ENCODE results near the gene RELCH. TPM values are rescaled to one million over a fixed set of nuclear protein-coding genes. Genes with fewer than 3 reads are reported as not detected.

RELCH gene
- total RNA-seq, 2 donors from 2014 or later: 21.5 to 26.6 TPM

DNA sequence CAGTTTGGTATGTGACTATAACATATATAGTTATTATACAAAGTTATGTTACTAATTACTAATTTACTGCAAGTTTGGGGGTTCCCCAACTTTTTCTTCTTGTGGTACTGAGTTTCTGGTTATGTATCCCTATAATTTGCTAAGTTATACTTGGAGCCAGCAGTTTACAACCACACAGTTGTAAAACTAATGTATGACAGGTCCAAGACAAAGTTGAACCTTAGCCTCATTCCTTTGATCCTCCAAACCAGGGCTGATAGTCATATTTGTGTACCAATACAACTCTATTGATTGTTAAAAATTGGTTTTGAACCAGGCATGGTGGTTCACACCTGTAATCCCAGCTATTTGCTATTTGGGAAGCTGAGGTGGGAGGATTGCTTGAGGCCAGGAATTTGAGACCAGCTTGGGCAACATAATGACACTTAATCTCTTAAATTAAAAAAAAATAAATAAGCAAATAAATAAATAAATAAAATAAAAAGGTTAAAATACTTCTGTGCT lies 24.3 kb downstream of the RELCH start:
- Mint-ChIP-seq H3K9me3 (peaks cover 0 to 4% of the 10 kb centered on the region in 2 donors), H3K36me3 (peaks cover 5 to 24% of the 10 kb centered on the region in 2 donors), H3K27ac (no peak overlapping the region)
- no peak for ATAC-seq
- no peak for DNase-seq (ENCODE audit: low spot score in 2 of 2)

DNA sequence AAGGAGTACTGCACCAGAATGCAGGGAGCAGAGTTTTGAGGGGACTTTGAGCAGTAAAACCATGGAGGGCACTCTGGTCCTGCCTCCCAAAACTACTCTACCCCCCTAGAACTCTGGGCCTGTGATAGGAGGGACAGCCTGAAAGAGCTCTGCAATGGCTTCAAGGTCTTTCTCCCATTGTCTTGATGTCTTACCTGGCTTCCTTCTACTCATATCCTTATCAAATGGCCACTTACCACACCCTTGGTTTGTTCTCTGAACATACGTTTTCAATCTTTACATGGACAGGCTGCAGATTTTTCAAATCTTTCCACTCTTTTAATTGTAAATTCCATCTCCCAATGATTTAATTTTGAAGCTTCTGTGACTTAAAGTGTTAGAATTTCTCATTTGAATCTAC lies 27.7 kb downstream of the RELCH start:
- peaks cover 5 to 34% of the 10 kb centered on the region in 2 donors for H3K36me3 Mint-ChIP-seq
- no peak overlapping the region for H3K27ac Mint-ChIP-seq
- H3K9me3 Mint-ChIP-seq: peaks cover 0 to 4% of the 10 kb centered on the region in 2 donors
- no peak for ATAC-seq
- no peak for DNase-seq (ENCODE audit: low spot score in 2 of 2)

GRCh38 chr18:62224229-62224628 lies 37.2 kb downstream of the RELCH start:
- ATAC-seq (no peak), DNase-seq (ENCODE audit: low spot score in 2 of 2) (no peak)
- Mint-ChIP-seq H3K9me3 (peaks cover 0 to 5% of the 10 kb centered on the region in 2 donors), H3K27ac (no peak overlapping the region), H3K36me3 (peaks cover 12 to 34% of the 10 kb centered on the region in 2 donors)

DNA sequence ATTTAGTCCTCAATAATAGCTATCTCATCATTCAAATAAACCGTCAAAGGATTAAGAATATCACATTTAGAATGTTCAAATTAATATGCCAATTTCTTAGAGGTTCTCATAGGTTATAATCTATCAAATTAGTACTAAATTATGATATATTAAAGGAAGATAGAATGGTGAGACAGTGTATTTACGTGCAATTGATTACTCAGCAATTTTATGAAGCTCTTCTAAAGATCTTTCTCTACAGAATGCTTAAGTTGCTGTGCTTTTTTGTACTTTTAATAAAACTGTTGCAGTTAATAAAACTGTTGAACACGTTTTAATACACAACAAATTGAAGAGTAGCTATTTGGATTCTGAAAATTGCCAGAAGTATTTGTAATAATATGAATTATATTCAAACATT lies 39.0 kb downstream of the RELCH start:
- Mint-ChIP-seq H3K36me3 (peaks cover 12 to 34% of the 10 kb centered on the region in 2 donors), H3K9me3 (peaks cover 0 to 5% of the 10 kb centered on the region in 2 donors), H3K27ac (no peak overlapping the region)
- DNase-seq (ENCODE audit: low spot score in 2 of 2): no peak
- ATAC-seq: no peak

GRCh38 chr18:62236252-62236651 lies 49.2 kb downstream of the RELCH start:
- DNase-seq (ENCODE audit: low spot score in 2 of 2): no peak
- peaks cover 15 to 18% of the 10 kb centered on the region in 2 donors for H3K36me3 Mint-ChIP-seq
- no peak for ATAC-seq
- no peaks in the 10 kb centered on the region for H3K9me3 Mint-ChIP-seq
- no peak overlapping the region for H3K27ac Mint-ChIP-seq

DNA sequence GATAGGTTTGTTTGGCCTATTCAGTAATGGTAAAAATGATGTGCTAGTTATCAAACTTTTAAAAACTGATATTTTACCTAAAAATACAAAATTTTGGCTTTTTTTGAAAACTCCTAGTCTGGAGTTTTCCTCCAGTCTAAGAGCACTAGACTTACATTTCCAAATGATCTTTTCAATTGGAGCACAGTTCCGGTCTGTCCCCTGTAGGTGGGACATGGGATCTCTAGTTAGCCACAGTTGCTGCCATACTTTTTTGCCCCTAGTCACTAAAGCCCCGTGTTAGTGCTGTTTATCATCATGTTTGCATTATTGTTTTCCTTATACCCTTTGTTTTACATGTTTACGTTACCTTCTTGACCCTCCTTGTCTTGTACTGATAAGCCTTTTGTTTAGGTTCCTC lies 52.4 kb downstream of the RELCH start:
- no peak for ATAC-seq

DNA sequence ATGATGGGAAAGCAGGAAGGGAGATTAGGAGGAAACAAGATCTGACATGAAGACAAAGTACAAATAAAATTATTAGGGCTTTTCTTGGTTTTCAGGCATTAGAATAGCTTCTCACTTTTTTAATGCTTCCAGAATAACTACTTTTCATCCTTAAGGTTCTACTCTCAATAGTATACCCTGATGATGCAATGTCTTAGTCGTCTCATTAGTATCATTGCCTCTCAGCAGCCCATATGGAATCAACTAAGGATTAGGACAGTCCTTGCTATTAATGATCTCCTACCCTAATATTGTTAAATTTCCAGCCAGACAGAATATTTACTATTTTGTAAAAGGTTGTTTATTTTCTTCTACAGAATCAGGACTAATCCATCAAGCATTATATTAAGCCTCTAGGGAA lies 55.9 kb downstream of the RELCH start:
- H3K36me3 Mint-ChIP-seq: peaks cover 0 to 6% of the 10 kb centered on the region in 2 donors
- H3K9me3 Mint-ChIP-seq: no peaks in the 10 kb centered on the region
- ATAC-seq (no peak), DNase-seq (ENCODE audit: low spot score in 2 of 2) (no peak)
- no peak overlapping the region for H3K27ac Mint-ChIP-seq

More for the DNA sequence above, 52.4 kb downstream of the RELCH start:
- no peaks in the 10 kb centered on the region for H3K9me3 Mint-ChIP-seq
- H3K27ac Mint-ChIP-seq: no peak overlapping the region
- no peak for DNase-seq (ENCODE audit: low spot score in 2 of 2)
- H3K36me3 Mint-ChIP-seq: peaks cover 9 to 15% of the 10 kb centered on the region in 2 donors

- Mint-ChIP-seq H3K27ac (no peak overlapping the region), H3K9me3 (no peaks in the 10 kb centered on the region), H3K36me3 (no peaks in the 10 kb centered on the region)
- no peak for ATAC-seq
- no peak for DNase-seq (ENCODE audit: low spot score in 2 of 2)
Measured at GRCh38 chr18:62245177-62245576, 58.1 kb downstream of the RELCH start.

GRCh38 chr18:62245699-62246098 lies 58.6 kb downstream of the RELCH start:
- ATAC-seq (no peak), DNase-seq (ENCODE audit: low spot score in 2 of 2) (no peak)
- Mint-ChIP-seq H3K27ac (no peak overlapping the region), H3K36me3 (no peaks in the 10 kb centered on the region), H3K9me3 (no peaks in the 10 kb centered on the region)

DNA sequence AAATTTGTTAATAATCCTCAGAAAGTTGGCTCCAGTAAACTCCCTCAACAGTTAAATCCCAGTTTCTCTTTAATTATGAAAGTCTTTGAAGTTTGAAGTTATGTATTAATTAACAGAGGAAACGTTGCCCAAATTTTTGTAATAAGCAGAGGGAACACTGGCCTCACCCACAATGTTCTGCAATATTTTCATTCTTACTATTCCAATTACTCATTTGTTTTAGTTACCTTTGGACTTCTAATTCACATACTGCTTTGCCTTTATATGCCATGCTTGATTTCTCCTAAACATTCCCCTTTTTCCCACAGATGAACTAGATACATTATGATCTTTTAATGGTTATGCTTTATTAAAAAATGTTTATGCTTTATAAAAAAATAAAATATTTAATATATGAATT lies 61.3 kb downstream of the RELCH start:
- Mint-ChIP-seq H3K9me3 (no peaks in the 10 kb centered on the region), H3K36me3 (no peaks in the 10 kb centered on the region), H3K27ac (no peak overlapping the region)
- ATAC-seq (no peak), DNase-seq (ENCODE audit: low spot score in 2 of 2) (no peak)

DNA sequence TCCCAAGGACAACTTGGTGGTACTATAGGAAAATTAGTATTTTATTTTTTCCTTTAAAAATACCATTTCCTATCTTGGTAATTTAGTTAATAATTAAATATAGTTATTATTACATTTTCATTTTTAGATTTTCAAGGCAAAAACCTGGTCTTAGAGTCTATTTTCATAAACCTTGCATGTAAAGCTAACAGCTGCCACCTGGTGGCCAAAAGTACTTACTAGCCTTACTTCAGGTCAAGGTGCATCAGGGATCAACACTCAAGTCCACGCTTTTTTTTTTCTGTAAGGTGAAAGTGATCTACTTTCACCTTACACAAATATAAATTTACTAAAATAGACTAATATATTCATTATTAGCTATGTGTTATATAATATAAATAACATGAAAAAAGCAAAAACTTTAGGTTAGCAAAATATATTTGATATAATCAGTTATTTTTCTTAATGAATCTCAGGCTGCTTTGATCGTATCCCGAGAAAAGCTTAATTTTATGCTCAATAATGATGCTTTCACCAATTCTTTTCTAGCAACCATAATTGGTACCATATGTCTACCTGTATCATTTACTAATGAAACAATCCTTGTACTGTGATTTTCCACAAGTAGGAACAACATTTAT lies 62.5 kb downstream of the RELCH start:
- H3K9me3 Mint-ChIP-seq: no peaks in the 10 kb centered on the region
- H3K36me3 Mint-ChIP-seq: no peaks in the 10 kb centered on the region
- ATAC-seq: peak; percentile 45 to 55
- peak in 1 of 2 donors; percentile 70 for DNase-seq (ENCODE audit: low spot score in 2 of 2)
- H3K27ac Mint-ChIP-seq: no peak overlapping the region

DNA sequence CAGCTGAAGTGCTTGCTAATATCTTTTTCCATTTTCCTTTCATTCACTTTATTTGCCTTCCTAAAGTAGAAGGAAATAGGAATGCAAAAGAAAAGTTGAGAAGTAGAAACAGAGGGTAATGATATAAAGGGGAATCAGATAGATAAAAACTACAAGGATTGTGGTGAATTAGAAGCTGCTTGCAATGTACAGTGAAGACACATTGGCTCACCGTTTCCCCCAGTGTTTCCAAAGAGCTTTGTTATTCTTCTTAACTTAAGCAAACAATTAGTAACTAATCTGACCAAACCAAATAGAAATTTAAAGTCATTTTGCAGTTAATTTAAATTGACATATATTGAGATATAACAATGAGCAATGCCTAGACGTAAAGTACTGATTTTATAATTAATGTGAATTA lies 63.4 kb downstream of the RELCH start:
- Mint-ChIP-seq H3K36me3 (no peaks in the 10 kb centered on the region), H3K9me3 (no peaks in the 10 kb centered on the region), H3K27ac (no peak overlapping the region)
- ATAC-seq (no peak), DNase-seq (ENCODE audit: low spot score in 2 of 2) (no peak)

- Mint-ChIP-seq H3K27ac (peak overlapping the region in 1 of 2 donors; percentile 65), H3K9me3 (no peaks in the 10 kb centered on the region), H3K36me3 (peaks cover 0 to 8% of the 10 kb centered on the region in 2 donors)
- no peak for ATAC-seq
- DNase-seq (ENCODE audit: low spot score in 2 of 2): no peak
Measured at GRCh38 chr18:62258093-62258492, 71.0 kb downstream of the RELCH start.

GRCh38 chr18:62258616-62259015 lies 71.6 kb downstream of the RELCH start:
- Mint-ChIP-seq H3K27ac (peak overlapping the region in 1 of 2 donors; percentile 65), H3K9me3 (no peaks in the 10 kb centered on the region), H3K36me3 (peaks cover 0 to 8% of the 10 kb centered on the region in 2 donors)
- DNase-seq (ENCODE audit: low spot score in 2 of 2) (no peak), ATAC-seq (no peak)

DNA sequence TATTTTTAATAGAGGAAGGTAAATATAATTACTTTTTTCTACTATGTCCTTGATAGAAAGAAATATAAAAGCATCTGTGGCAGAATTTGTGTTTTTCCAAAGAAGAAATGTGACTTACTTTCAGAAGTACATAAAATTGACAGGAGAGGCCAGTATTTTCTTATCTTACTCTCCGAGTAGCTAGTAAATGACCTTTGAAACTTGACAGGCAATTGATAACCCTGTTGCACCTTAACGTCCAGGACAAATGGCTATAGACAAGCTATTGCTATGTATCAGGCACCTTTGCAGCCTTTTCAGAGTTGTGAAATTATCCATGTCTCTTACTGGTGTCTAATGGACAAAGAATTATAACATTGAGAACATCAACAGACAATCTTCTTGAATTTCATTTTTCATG lies 75.0 kb downstream of the RELCH start:
- Mint-ChIP-seq H3K36me3 (peaks cover 0 to 16% of the 10 kb centered on the region in 2 donors), H3K27ac (no peak overlapping the region), H3K9me3 (no peaks in the 10 kb centered on the region)
- ATAC-seq (no peak), DNase-seq (ENCODE audit: low spot score in 2 of 2) (no peak)

- ATAC-seq (no peak), DNase-seq (ENCODE audit: low spot score in 2 of 2) (no peak)
- Mint-ChIP-seq H3K36me3 (peaks cover 0 to 8% of the 10 kb centered on the region in 2 donors), H3K27ac (no peak overlapping the region), H3K9me3 (no peaks in the 10 kb centered on the region)
Measured at GRCh38 chr18:62264984-62265383, 77.9 kb downstream of the RELCH start.

DNA sequence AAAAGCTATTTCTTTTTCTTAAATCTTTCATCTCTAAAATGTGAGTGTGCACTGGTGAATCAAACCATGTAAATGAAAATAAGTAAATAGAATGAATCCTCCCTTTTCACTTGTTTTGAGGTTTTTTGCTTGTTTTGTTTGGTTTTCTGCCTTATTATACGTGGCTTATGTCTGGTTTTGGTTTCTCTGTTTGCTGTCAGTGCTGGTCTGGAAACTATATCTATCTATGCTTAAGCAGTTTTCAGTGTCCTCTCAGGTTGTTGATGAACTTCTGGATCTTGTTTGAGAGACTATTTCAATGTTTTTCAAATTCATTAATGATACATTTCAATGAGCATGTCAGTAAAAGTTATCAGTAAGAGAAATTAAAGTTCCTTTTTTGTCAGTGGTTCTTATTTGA lies 90.0 kb downstream of the RELCH start:
- no peak overlapping the region for H3K27ac Mint-ChIP-seq
- no peak for ATAC-seq
- H3K36me3 Mint-ChIP-seq: peaks cover 7 to 8% of the 10 kb centered on the region in 2 donors
- H3K9me3 Mint-ChIP-seq: no peaks in the 10 kb centered on the region
- no peak for DNase-seq (ENCODE audit: low spot score in 2 of 2)

GRCh38 chr18:62279561-62279960 lies 92.5 kb downstream of the RELCH start:
- Mint-ChIP-seq H3K36me3 (peaks cover 7 to 21% of the 10 kb centered on the region in 2 donors), H3K9me3 (no peaks in the 10 kb centered on the region), H3K27ac (no peak overlapping the region)
- DNase-seq (ENCODE audit: low spot score in 2 of 2) (no peak), ATAC-seq (no peak)
